GM13977 (cell line): ENCODE results near the gene FARS2.

Source experiments
- DNase-seq: peaks from one replicate; pipeline ENCODE4 v3.0.0; 2012; ENCODE audit warnings: low spot score
- CTCF ChIP-seq: IDR thresholded peaks from 2 replicates; pipeline ENCODE4 v1.5.1; 2012; ENCODE audit warnings: mild to moderate bottlenecking, control low read depth; ENCODE audit not compliant: insufficient read depth; ENCODE audit errors: extremely low read depth, missing control alignments
- in situ Hi-C: fragments of 300-500 bp; cut with MboI; formaldehyde crosslinking; loops from one replicate; pipeline ENCODE4 v1.12.0; 2022; ENCODE audit warnings: low sequenced_read_pairs, low pct_unique_long_range_greater_than_20kb, mixed read lengths, inconsistent platforms; ENCODE audit not compliant: unreplicated experiment

FARS2 gene

GRCh38 chr6:5706124-5707033, 445.1 kb downstream of the FARS2 start:
- in situ Hi-C loops = no loop called here
- no peak for TF ChIP-seq CTCF
- no peak for DNase-seq

- in situ Hi-C loops = no loop called here
- TF ChIP-seq CTCF = no peak
- no peak for DNase-seq
These were observed 446.1 kb downstream of the FARS2 start for GRCh38 chr6:5707281-5708045.

GRCh38 chr6:5710516-5710915, 449.2 kb downstream of the FARS2 start:
- TF ChIP-seq CTCF = no peak
- in situ Hi-C loops = no loop called here
- DNase-seq = no peak

GRCh38 chr6:5710936-5711335, 449.6 kb downstream of the FARS2 start:
- TF ChIP-seq CTCF = no peak
- in situ Hi-C loops = no loop called here
- no peak for DNase-seq

- in situ Hi-C loops = no loop called here
- no peak for TF ChIP-seq CTCF
- no peak for DNase-seq
These were observed 451.3 kb downstream of the FARS2 start for GRCh38 chr6:5712349-5713215.

- DNase-seq = no peak
- in situ Hi-C loops = no loop called here
- no peak for TF ChIP-seq CTCF
These were observed 452.2 kb downstream of the FARS2 start for GRCh38 chr6:5713519-5713918.
